Spleen (tissue), 7 donors: ENCODE measurements around the gene STARD3NL.

Source experiments
- CTCF ChIP-seq, 11 experiments: fragments of 200-600 bp in 7 of 11; fragments of 450-650 bp in 4 of 11; sonication (generic) in 4 of 11; IDR thresholded peaks in 8 of 11; conservative IDR thresholded peaks in 3 of 11; 1 replicate in 7 of 11; 2 replicates in 4 of 11; pipeline versions ENCODE4 v1.4.0 to v1.8.0; 2016 to 2021; ENCODE audit warnings: antibody characterized with exemption in 11 of 11, inconsistent platforms in 4 of 11, mild to moderate bottlenecking in 1 of 11
- POLR2A ChIP-seq, 3 donors: fragments of 450-650 bp; IDR thresholded peaks; one replicate each; pipeline ENCODE4 v1.5.1; 2017; ENCODE audit warnings: antibody characterized with exemption in 3 of 3, mild to moderate bottlenecking in 1 of 3
- POLR2AphosphoS5 ChIP-seq, 3 donors: sonication (generic); formaldehyde crosslinking; IDR thresholded peaks; one replicate each; pipeline ENCODE4 v1.5.1; 2017; ENCODE audit warnings: antibody characterized with exemption in 3 of 3
- donor health status: DM: no; HTN: no; CAD: no; lungs with moderate emphysema.
- donor health status: DM: no; HTN: no; CAD: no.
- donor health status: DM: no; HTN: no; CAD: no.

GRCh38 chr7:38206071-38206470, 28.0 kb downstream of the STARD3NL start:
- TF ChIP-seq CTCF (IDR thresholded peaks at IDR 0.05 in 8 of 11, conservative IDR thresholded peaks at IDR 0.05 in 3 of 11) = no peak
- no peak for TF ChIP-seq POLR2AphosphoS5 (IDR thresholded peaks at IDR 0.05)
- TF ChIP-seq POLR2A (IDR thresholded peaks at IDR 0.05) = no peak
